ENCODE results near the gene UNC5C. TPM values are rescaled to one million over a fixed set of nuclear protein-coding genes. Genes with fewer than 3 reads are reported as not detected.

Gene UNC5C
- total RNA-seq, 1 experiment from 2014 or later: not detected

DNA sequence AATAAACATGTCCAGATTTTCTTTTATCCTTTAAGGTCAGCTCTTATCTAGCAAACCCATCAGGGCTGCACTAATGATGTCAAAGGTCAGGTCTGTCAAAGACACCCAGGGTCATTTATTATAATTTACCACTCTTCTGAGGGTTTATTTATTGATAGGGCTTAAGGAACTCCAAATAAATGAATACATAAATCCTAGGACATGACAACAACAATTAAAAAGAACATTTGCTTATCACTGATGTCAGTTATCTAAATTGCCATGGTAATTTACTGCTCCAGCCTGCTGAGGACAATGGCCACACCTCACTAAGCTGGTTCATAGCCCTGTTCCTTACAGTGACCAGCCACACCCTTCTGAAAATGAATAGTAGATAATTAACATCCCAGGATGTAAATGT, 317.1 kb downstream of the UNC5C start:
- H3K27ac Mint-ChIP-seq (ENCODE audit: unreplicated experiment): no peak overlapping the region
- H3K27me3 ChIP-seq (replicated peaks; ENCODE audit: control insufficient read depth, insufficient read depth, low read length): no peaks in the 10 kb centered on the region
- no peak overlapping the region for H3K4me3 ChIP-seq (ENCODE audit: low read depth, low read length)
- POLR2A ChIA-PET: no interaction called here
- BruUV-seq (replicated peaks): no TSS peak
- TF ChIP-seq, protein P1, sequence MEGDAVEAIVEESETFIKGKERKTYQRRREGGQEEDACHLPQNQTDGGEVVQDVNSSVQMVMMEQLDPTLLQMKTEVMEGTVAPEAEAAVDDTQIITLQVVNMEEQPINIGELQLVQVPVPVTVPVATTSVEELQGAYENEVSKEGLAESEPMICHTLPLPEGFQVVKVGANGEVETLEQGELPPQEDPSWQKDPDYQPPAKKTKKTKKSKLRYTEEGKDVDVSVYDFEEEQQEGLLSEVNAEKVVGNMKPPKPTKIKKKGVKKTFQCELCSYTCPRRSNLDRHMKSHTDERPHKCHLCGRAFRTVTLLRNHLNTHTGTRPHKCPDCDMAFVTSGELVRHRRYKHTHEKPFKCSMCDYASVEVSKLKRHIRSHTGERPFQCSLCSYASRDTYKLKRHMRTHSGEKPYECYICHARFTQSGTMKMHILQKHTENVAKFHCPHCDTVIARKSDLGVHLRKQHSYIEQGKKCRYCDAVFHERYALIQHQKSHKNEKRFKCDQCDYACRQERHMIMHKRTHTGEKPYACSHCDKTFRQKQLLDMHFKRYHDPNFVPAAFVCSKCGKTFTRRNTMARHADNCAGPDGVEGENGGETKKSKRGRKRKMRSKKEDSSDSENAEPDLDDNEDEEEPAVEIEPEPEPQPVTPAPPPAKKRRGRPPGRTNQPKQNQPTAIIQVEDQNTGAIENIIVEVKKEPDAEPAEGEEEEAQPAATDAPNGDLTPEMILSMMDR (IDR thresholded peaks at IDR 0.05; ENCODE audit: insufficient read depth in 1 of 2, low read depth in 1 of 2, low read length in 1 of 2, severe bottlenecking in 1 of 2, unreplicated experiment in 1 of 2): no peak
- no peaks in the 10 kb centered on the region for H3K27me3 Mint-ChIP-seq (ENCODE audit: insufficient read depth, unreplicated experiment)
- H3K9me3 ChIP-seq: no peaks in the 10 kb centered on the region
- H3K36me3 ChIP-seq (ENCODE audit: control insufficient read depth, insufficient read depth, low read length): no peaks in the 10 kb centered on the region
- intact Hi-C loops (cut with micrococcal nuclease; ENCODE audit: unreplicated experiment): loop anchor here (1.0 kb wide), 1 partner anchor 11 kb away; no protein-coding TSS in a partner anchor
- H3K4me1 ChIP-seq: peaks cover 12% of the 10 kb centered on the region
- no peaks in the 10 kb centered on the region for H3K36me3 Mint-ChIP-seq (ENCODE audit: insufficient read depth, unreplicated experiment)
- no peak overlapping the region for H3K4me3 Mint-ChIP-seq (ENCODE audit: unreplicated experiment)
- peak; percentile 25 to 65 for DNase-seq
- H3K4me1 Mint-ChIP-seq (ENCODE audit: low read depth, unreplicated experiment): peaks cover 7% of the 10 kb centered on the region
- CTCF ChIA-PET: interaction anchor here (1.1 kb wide), 1 partner anchor 11 kb away, joined by 3 read pairs; no protein-coding TSS in a partner anchor
- no peaks in the 10 kb centered on the region for H3K9me3 Mint-ChIP-seq (ENCODE audit: unreplicated experiment)

GRCh38 chr4:95225849-95226248, 322.9 kb downstream of the UNC5C start:
- Mint-ChIP-seq H3K36me3 (ENCODE audit: insufficient read depth, unreplicated experiment) (no peaks in the 10 kb centered on the region), H3K9me3 (ENCODE audit: unreplicated experiment) (no peaks in the 10 kb centered on the region), H3K4me1 (ENCODE audit: low read depth, unreplicated experiment) (no peaks in the 10 kb centered on the region), H3K27ac (ENCODE audit: unreplicated experiment) (no peak overlapping the region), H3K27me3 (ENCODE audit: insufficient read depth, unreplicated experiment) (no peaks in the 10 kb centered on the region), H3K4me3 (ENCODE audit: unreplicated experiment) (no peak overlapping the region)
- POLR2A ChIA-PET: no interaction called here
- peaks cover 12% of the 10 kb centered on the region for H3K4me1 ChIP-seq
- intact Hi-C loops (cut with micrococcal nuclease; ENCODE audit: unreplicated experiment): loop anchor here (10.0 kb wide), 1 partner anchor 159 kb away; no protein-coding TSS in a partner anchor
- DNase-seq: no peak
- no peaks in the 10 kb centered on the region for H3K36me3 ChIP-seq (ENCODE audit: control insufficient read depth, insufficient read depth, low read length)
- H3K4me3 ChIP-seq (ENCODE audit: low read depth, low read length): no peak overlapping the region
- no peaks in the 10 kb centered on the region for H3K27me3 ChIP-seq (replicated peaks; ENCODE audit: control insufficient read depth, insufficient read depth, low read length)
- H3K9me3 ChIP-seq: no peaks in the 10 kb centered on the region
- TF ChIP-seq, protein P1 (IDR thresholded peaks at IDR 0.05; ENCODE audit: insufficient read depth in 1 of 2, low read depth in 1 of 2, low read length in 1 of 2, severe bottlenecking in 1 of 2, unreplicated experiment in 1 of 2): no peak
- CTCF ChIA-PET: no interaction called here
- BruUV-seq (replicated peaks): no TSS peak

GRCh38 chr4:95224402-95224801, 324.4 kb downstream of the UNC5C start:
- POLR2A ChIA-PET: no interaction called here
- no peaks in the 10 kb centered on the region for H3K36me3 Mint-ChIP-seq (ENCODE audit: insufficient read depth, unreplicated experiment)
- H3K27me3 ChIP-seq (replicated peaks; ENCODE audit: control insufficient read depth, insufficient read depth, low read length): no peaks in the 10 kb centered on the region
- H3K4me3 Mint-ChIP-seq (ENCODE audit: unreplicated experiment): no peak overlapping the region
- H3K9me3 Mint-ChIP-seq (ENCODE audit: unreplicated experiment): no peaks in the 10 kb centered on the region
- no TSS peak for BruUV-seq (replicated peaks)
- H3K9me3 ChIP-seq: no peaks in the 10 kb centered on the region
- TF ChIP-seq, protein P1 (IDR thresholded peaks at IDR 0.05; ENCODE audit: insufficient read depth in 1 of 2, low read depth in 1 of 2, low read length in 1 of 2, severe bottlenecking in 1 of 2, unreplicated experiment in 1 of 2): no peak
- H3K27ac Mint-ChIP-seq (ENCODE audit: unreplicated experiment): no peak overlapping the region
- H3K4me1 ChIP-seq: peaks cover 26% of the 10 kb centered on the region
- no peaks in the 10 kb centered on the region for H3K36me3 ChIP-seq (ENCODE audit: control insufficient read depth, insufficient read depth, low read length)
- peaks cover 6% of the 10 kb centered on the region for H3K4me1 Mint-ChIP-seq (ENCODE audit: low read depth, unreplicated experiment)
- CTCF ChIA-PET: no interaction called here
- no peak overlapping the region for H3K4me3 ChIP-seq (ENCODE audit: low read depth, low read length)
- no peak for DNase-seq
- intact Hi-C loops (cut with micrococcal nuclease; ENCODE audit: unreplicated experiment): loop anchor here (5.0 to 10.0 kb wide), 2 partner anchors 160 to 183 kb away; no protein-coding TSS in a partner anchor
- H3K27me3 Mint-ChIP-seq (ENCODE audit: insufficient read depth, unreplicated experiment): no peaks in the 10 kb centered on the region
